ENCODE data around the gene MAPKBP1. TPM values are rescaled to one million over a fixed set of nuclear protein-coding genes. Genes with fewer than 3 reads are reported as not detected.

Gene MAPKBP1
- total RNA-seq, 4 donors from 2014 or later: 69.3 to 157 (median 81.6) TPM

- no peak overlapping the region for H3K4me3 ChIP-seq
- H3K4me1 ChIP-seq: peaks cover 3% of the 10 kb centered on the region
- H3K36me3 ChIP-seq: no peaks in the 10 kb centered on the region
- H3K27me3 ChIP-seq: no peaks in the 10 kb centered on the region
- 76% methylated on average over 9 of the region's 15 CpGs for WGBS
- no peak for DNase-seq (ENCODE audit: low spot score in 2 of 2)
- no peak overlapping the region for H3K27ac ChIP-seq
- TF ChIP-seq EP300 (IDR thresholded peaks at IDR 0.05) (no peak), POLR2A (IDR thresholded peaks at IDR 0.05) (no peak), POLR2AphosphoS5 (IDR thresholded peaks at IDR 0.05) (no peak), CTCF (IDR thresholded peaks at IDR 0.05) (no peak)
- H3K9me3 ChIP-seq: no peaks in the 10 kb centered on the region
Observed at GRCh38 chr15:41858756-41859155, 84.5 kb downstream of the MAPKBP1 start.

- DNase-seq (ENCODE audit: low spot score in 2 of 2): no peak
- Histone ChIP-seq H3K4me1 (peaks cover under 1% of the 10 kb centered on the region), H3K9me3 (no peaks in the 10 kb centered on the region), H3K36me3 (no peaks in the 10 kb centered on the region), H3K27ac (no peak overlapping the region), H3K4me3 (no peak overlapping the region), H3K27me3 (no peaks in the 10 kb centered on the region)
- WGBS: 68% methylated on average over 7 of the region's 15 CpGs
- TF ChIP-seq EP300 (IDR thresholded peaks at IDR 0.05): no peak
Observed at GRCh38 chr15:41860049-41860828, 86.0 kb downstream of the MAPKBP1 start.

DNA sequence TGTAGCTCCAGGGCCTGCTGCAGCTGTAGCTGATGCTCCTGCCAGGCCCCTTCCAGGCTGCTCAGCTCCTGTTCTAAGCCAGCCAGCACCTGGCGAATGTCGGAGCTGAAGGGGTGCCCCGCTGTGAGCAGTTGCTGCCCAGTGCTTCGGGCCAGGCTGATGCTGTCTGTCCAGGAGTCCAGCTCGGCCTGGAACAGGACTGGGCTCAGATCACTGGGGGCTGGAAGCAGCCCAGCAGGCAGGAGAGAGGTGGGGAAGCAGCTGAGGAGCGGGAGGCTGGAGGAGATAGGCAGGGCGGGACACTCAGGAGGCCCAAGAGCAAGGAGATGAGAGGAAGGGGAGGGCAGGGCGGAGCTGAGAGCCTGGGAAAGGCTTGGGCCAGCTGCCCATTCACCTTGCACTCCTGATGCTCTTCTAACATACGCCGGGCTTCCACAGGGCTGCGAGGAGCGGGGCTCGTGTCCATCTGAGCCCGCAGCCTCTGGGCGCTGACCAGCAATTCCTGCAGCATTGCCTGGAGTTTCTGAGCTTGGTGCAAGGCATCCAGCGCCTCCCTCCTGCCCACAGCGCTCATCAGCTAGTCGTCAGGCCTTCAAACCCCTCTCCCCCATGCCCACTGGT is 87.6 kb downstream of the MAPKBP1 start:
- 91% methylated on average over 13 of the region's 18 CpGs for WGBS
- TF ChIP-seq POLR2A (IDR thresholded peaks at IDR 0.05) (no peak), EP300 (IDR thresholded peaks at IDR 0.05) (no peak), POLR2AphosphoS5 (IDR thresholded peaks at IDR 0.05) (no peak), CTCF (IDR thresholded peaks at IDR 0.05) (no peak)
- no peak for DNase-seq (ENCODE audit: low spot score in 2 of 2)

GRCh38 chr15:41862515-41863116 is 88.3 kb downstream of the MAPKBP1 start:
- no peaks in the 10 kb centered on the region for H3K9me3 ChIP-seq
- no peak overlapping the region for H3K4me3 ChIP-seq
- no peak for DNase-seq (ENCODE audit: low spot score in 2 of 2)
- no peaks in the 10 kb centered on the region for H3K36me3 ChIP-seq
- TF ChIP-seq EP300 (IDR thresholded peaks at IDR 0.05): no peak
- TF ChIP-seq CTCF (IDR thresholded peaks at IDR 0.05): no peak
- TF ChIP-seq POLR2A (IDR thresholded peaks at IDR 0.05): no peak
- no peak for TF ChIP-seq POLR2AphosphoS5 (IDR thresholded peaks at IDR 0.05)
- no peaks in the 10 kb centered on the region for H3K4me1 ChIP-seq
- WGBS: 85% methylated on average over 10 of the region's 19 CpGs
- no peak overlapping the region for H3K27ac ChIP-seq
- H3K27me3 ChIP-seq: no peaks in the 10 kb centered on the region

More for the DNA sequence above, 87.6 kb downstream of the MAPKBP1 start:
- Histone ChIP-seq H3K4me1 (no peaks in the 10 kb centered on the region), H3K27ac (no peak overlapping the region), H3K4me3 (no peak overlapping the region), H3K27me3 (no peaks in the 10 kb centered on the region), H3K36me3 (no peaks in the 10 kb centered on the region), H3K9me3 (no peaks in the 10 kb centered on the region)

DNA sequence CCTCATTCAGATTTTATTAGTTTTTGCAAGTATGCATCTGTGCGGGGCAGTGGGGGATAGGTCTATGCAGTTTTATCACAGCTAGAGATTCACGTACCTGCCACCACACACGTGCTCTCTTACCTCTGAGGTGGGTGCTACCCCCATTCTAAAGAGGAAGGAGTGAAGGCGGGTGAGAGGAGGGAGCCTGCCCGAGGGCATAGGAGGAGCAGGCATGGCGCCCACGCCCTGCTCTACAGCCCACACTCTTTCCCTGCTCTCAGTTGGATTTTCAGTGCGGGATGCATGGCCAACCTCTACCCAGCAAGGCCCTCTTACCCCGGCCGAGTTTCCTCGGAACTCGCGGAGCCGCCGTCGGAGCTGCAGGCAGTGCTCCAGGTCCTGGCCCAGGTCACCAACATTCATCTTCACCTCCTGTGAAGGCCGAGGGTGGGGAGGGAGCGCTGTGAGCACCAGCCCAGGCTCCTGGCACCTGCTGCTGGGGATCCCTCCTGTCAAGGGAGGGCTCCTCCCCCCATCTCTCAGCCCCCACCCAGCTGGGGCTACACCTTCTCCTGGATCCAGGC is 91.3 kb downstream of the MAPKBP1 start:
- Histone ChIP-seq H3K27ac (no peak overlapping the region), H3K4me3 (no peak overlapping the region), H3K9me3 (no peaks in the 10 kb centered on the region), H3K4me1 (peaks cover 12% of the 10 kb centered on the region), H3K36me3 (no peaks in the 10 kb centered on the region), H3K27me3 (no peaks in the 10 kb centered on the region)
- no peak for DNase-seq (ENCODE audit: low spot score in 2 of 2)
- WGBS: 66% methylated on average over 14 of the region's 18 CpGs
- no peak for TF ChIP-seq EP300 (IDR thresholded peaks at IDR 0.05)
- no peak for TF ChIP-seq CTCF (IDR thresholded peaks at IDR 0.05)
- no peak for TF ChIP-seq POLR2AphosphoS5 (IDR thresholded peaks at IDR 0.05)
- no peak for TF ChIP-seq POLR2A (IDR thresholded peaks at IDR 0.05)
